HepG2 (cell line): ENCODE data around the gene ERFL. TPM values are rescaled to one million over a fixed set of nuclear protein-coding genes. Genes with fewer than 3 reads are reported as not detected.

Experiments
- E2F2 ChIP-seq: sonication (generic); formaldehyde crosslinking; IDR thresholded peaks from 2 replicates; pipeline ENCODE4 v1.4.0; 2020; ENCODE audit warnings: missing genetic modification reagents, borderline replicate concordance
- E2F5 ChIP-seq: sonication (generic); formaldehyde crosslinking; conservative IDR thresholded peaks from 2 replicates; pipeline ENCODE4 v1.4.0; 2020; ENCODE audit warnings: missing genetic modification reagents
- HCFC1 ChIP-seq: fragments of 150-350 bp; IDR thresholded peaks from 2 replicates; pipeline ENCODE4 v1.6.1; 2014; ENCODE audit warnings: low read depth, low read length
- HNF4A ChIP-seq: sonication (generic); formaldehyde crosslinking; IDR thresholded peaks from 2 replicates; pipeline ENCODE4 v1.4.0; 2020; ENCODE audit warnings: missing genetic modification reagents
- JUND ChIP-seq: sonication (generic); formaldehyde crosslinking; IDR thresholded peaks from 2 replicates; pipeline ENCODE4 v1.8.0; 2022; ENCODE audit warnings: mild to moderate bottlenecking, missing genetic modification reagents
- KDM2A ChIP-seq: sonication (generic); formaldehyde crosslinking; IDR thresholded peaks from 2 replicates; pipeline ENCODE4 v1.4.0; 2020; ENCODE audit warnings: low read depth, missing genetic modification reagents, borderline replicate concordance
- KMT2A ChIP-seq: sonication (generic); formaldehyde crosslinking; IDR thresholded peaks from 2 replicates; pipeline ENCODE4 v1.4.0; 2020; ENCODE audit warnings: missing genetic modification reagents
- MEIS1 ChIP-seq: sonication (generic); formaldehyde crosslinking; IDR thresholded peaks from 2 replicates; pipeline ENCODE4 v1.9.0; 2021; ENCODE audit warnings: mild to moderate bottlenecking, missing genetic modification reagents, moderate library complexity, borderline replicate concordance
- MEIS2 ChIP-seq: sonication (generic); formaldehyde crosslinking; IDR thresholded peaks from 2 replicates; pipeline ENCODE4 v1.9.0; 2021; ENCODE audit warnings: mild to moderate bottlenecking, missing genetic modification reagents
- NFATC3 ChIP-seq: sonication (generic); formaldehyde crosslinking; IDR thresholded peaks from 2 replicates; pipeline ENCODE4 v1.5.1; 2020; ENCODE audit warnings: mild to moderate bottlenecking, missing genetic modification reagents
- PHF20 ChIP-seq: sonication (generic); formaldehyde crosslinking; IDR thresholded peaks from 2 replicates; pipeline ENCODE4 v1.5.0; 2020; ENCODE audit warnings: mild to moderate bottlenecking, missing genetic modification reagents
- TCF7 ChIP-seq: sonication (generic); IDR thresholded peaks from 2 replicates; pipeline ENCODE4 v1.6.1; 2016; ENCODE audit warnings: antibody characterized with exemption, low read depth
- TEAD2 ChIP-seq: sonication (generic); formaldehyde crosslinking; IDR thresholded peaks from 2 replicates; pipeline ENCODE4 v1.9.0; 2021; ENCODE audit warnings: missing genetic modification reagents
- TFE3 ChIP-seq: IDR thresholded peaks from 2 replicates; pipeline ENCODE4 v1.6.1; 2016
- TP53 ChIP-seq: sonication (generic); formaldehyde crosslinking; conservative IDR thresholded peaks from 2 replicates; pipeline ENCODE4 v1.4.0; 2020; ENCODE audit warnings: missing genetic modification reagents
- ZBTB44 ChIP-seq: sonication (generic); formaldehyde crosslinking; IDR thresholded peaks from 2 replicates; pipeline ENCODE4 v1.4.0; 2020; ENCODE audit warnings: missing genetic modification reagents
- ZC3H4 ChIP-seq: sonication (generic); formaldehyde crosslinking; IDR thresholded peaks from 2 replicates; pipeline ENCODE4 v1.4.0; 2020; ENCODE audit warnings: missing genetic modification reagents, borderline replicate concordance
- ZFAT ChIP-seq: sonication (generic); formaldehyde crosslinking; conservative IDR thresholded peaks from 2 replicates; pipeline ENCODE4 v1.8.1; 2023; ENCODE audit warnings: missing genetic modification reagents, inconsistent platforms
- ZNF543 ChIP-seq: sonication (generic); formaldehyde crosslinking; IDR thresholded peaks from 2 replicates; pipeline ENCODE4 v1.4.0; 2020; ENCODE audit warnings: mild to moderate bottlenecking, missing genetic modification reagents
- ZNF550 ChIP-seq: sonication (generic); formaldehyde crosslinking; IDR thresholded peaks from 2 replicates; pipeline ENCODE4 v1.4.0; 2020; ENCODE audit warnings: mild to moderate bottlenecking, missing genetic modification reagents, borderline replicate concordance
- ZNF562 ChIP-seq: sonication (generic); formaldehyde crosslinking; IDR thresholded peaks from 2 replicates; pipeline ENCODE4 v1.8.0; 2022; ENCODE audit warnings: missing genetic modification reagents, borderline replicate concordance
- ZNF563 ChIP-seq: sonication (generic); formaldehyde crosslinking; IDR thresholded peaks from 2 replicates; pipeline ENCODE4 v1.8.0; 2022; ENCODE audit warnings: mild to moderate bottlenecking, moderate library complexity, missing genetic modification reagents
- ZNF564 ChIP-seq: sonication (generic); formaldehyde crosslinking; IDR thresholded peaks from 2 replicates; pipeline ENCODE4 v1.8.1; 2023; ENCODE audit warnings: mild to moderate bottlenecking, missing genetic modification reagents
- ZNF589 ChIP-seq: sonication (generic); formaldehyde crosslinking; conservative IDR thresholded peaks from 2 replicates; pipeline ENCODE4 v1.8.0; 2022; ENCODE audit warnings: mild to moderate bottlenecking, moderate library complexity, missing genetic modification reagents
- ZNF776 ChIP-seq: sonication (generic); formaldehyde crosslinking; IDR thresholded peaks from 2 replicates; pipeline ENCODE4 v1.4.0; 2020; ENCODE audit warnings: mild to moderate bottlenecking, missing genetic modification reagents
- ZNF790 ChIP-seq: sonication (generic); formaldehyde crosslinking; IDR thresholded peaks from 2 replicates; pipeline ENCODE4 v1.8.0; 2022; ENCODE audit warnings: missing genetic modification reagents, mild to moderate bottlenecking, borderline replicate concordance
- ZSCAN30 ChIP-seq: sonication (generic); formaldehyde crosslinking; IDR thresholded peaks from 2 replicates; pipeline ENCODE4 v1.5.0; 2020; ENCODE audit warnings: mild to moderate bottlenecking, missing genetic modification reagents
- ZSCAN31 ChIP-seq: sonication (generic); formaldehyde crosslinking; IDR thresholded peaks from 2 replicates; pipeline ENCODE4 v1.5.0; 2020; ENCODE audit warnings: low read depth, mild to moderate bottlenecking, missing genetic modification reagents
- polyA plus RNA-seq, 8 experiments: library from polyadenylated mRNA; depleted of rRNA in 3 of 8; stranded (reverse) in 7 of 8; unstranded in 1 of 8; fragments of >200 nt; fragmentation: Illumina TruSeq in 4 of 8; extraction: Trizol in 4 of 8; gene quantifications; 2 replicates each; pipeline versions ENCODE4 v1.2.1 to v1.2.3, GENCODE V29; 2011 to 2016; ENCODE audit warnings: low read depth in 4 of 8, missing spikeins in 1 of 8, mixed read lengths in 1 of 8; ENCODE audit not compliant: insufficient read depth in 1 of 8
- total RNA-seq, 5 experiments: library from RNA; depleted of rRNA; stranded (reverse); fragments of >200 nt; fragmentation: Illumina TruSeq; extraction: Trizol; gene quantifications; 2 replicates each; pipeline ENCODE4 v1.2.3, GENCODE V29; 2016; ENCODE audit warnings: low read depth in 1 of 5

ERFL gene
- total and polyA plus RNA-seq, 2 of the 13 experiments (the other 11 are each of a cell fraction or from before 2014, with no cell fraction given), result not detected

GRCh38 chr19:41872384-41872774 lies 55.9 kb downstream of the ERFL start (continued):
- TF ChIP-seq ZFAT (CRISPR knock-in tag) (no peak), MEIS1 (CRISPR knock-in tag) (no peak), HNF4A (CRISPR knock-in tag) (no peak), TEAD2 (CRISPR knock-in tag) (no peak), ZC3H4 (CRISPR knock-in tag) (0 out of 2 replicates have a peak, but pooled peaks have one; percentile 53), ZSCAN31 (0 out of 2 replicates have a peak, but pooled peaks have one; percentile 26), TFE3 (CRISPR knock-in tag) (no peak), ZNF790 (CRISPR knock-in tag) (no peak), TCF7 (no peak), KDM2A (CRISPR knock-in tag) (peak; percentile 19; the same call in 1 of the 2 replicates), ZBTB44 (CRISPR knock-in tag) (no peak), ZNF563 (CRISPR knock-in tag) (no peak), ZSCAN30 (no peak), TP53 (CRISPR knock-in tag) (no peak), ZNF543 (CRISPR knock-in tag) (no peak), ZNF564 (CRISPR knock-in tag) (no peak), ZNF550 (CRISPR knock-in tag) (no peak), ZNF589 (no peak), ZNF562 (CRISPR knock-in tag) (no peak), E2F5 (CRISPR knock-in tag) (no peak), PHF20 (CRISPR knock-in tag) (no peak), E2F2 (no peak), KMT2A (no peak), HCFC1 (no peak), ZNF776 (no peak), NFATC3 (no peak), JUND (CRISPR knock-in tag) (no peak), MEIS2 (no peak)
